H1 (cell line): ENCODE results near the gene RAPGEF1.

Experiments
- CTCF ChIP-seq, 3 experiments: IDR thresholded peaks; 1 replicate in 2 of 3; 2 replicates in 1 of 3; pipeline versions ENCODE4 v1.5.1 to v1.6.1; 2011; ENCODE audit warnings: low read length in 3 of 3, mild to moderate bottlenecking in 3 of 3, inconsistent platforms in 2 of 3, low read depth in 1 of 3, moderate library complexity in 1 of 3; ENCODE audit not compliant: insufficient read depth in 1 of 3; ENCODE audit errors: control extremely low read depth in 1 of 3
- JUND ChIP-seq: IDR thresholded peaks from 2 replicates; pipeline ENCODE4 v1.6.1; 2011; ENCODE audit warnings: mild to moderate bottlenecking, improper control_type of control experiment, low read length
- USF2 ChIP-seq: IDR thresholded peaks from 2 replicates; pipeline ENCODE4 v1.6.1; 2011; ENCODE audit warnings: low read length, improper control_type of control experiment

GRCh38 chr9:131630205-131630831, 109.6 kb downstream of the RAPGEF1 start:
- TF ChIP-seq USF2: no peak
- no peak for TF ChIP-seq JUND
- TF ChIP-seq CTCF (IDR thresholded peaks at IDR 0.05; ENCODE audit: control extremely low read depth in 1 of 3, insufficient read depth in 1 of 3, low read depth in 1 of 3, low read length in 3 of 3): no peak
